HG03097 (cell line): ENCODE measurements around the gene GREB1.

Experiments
- ATAC-seq: cut with Tn5 transposase; IDR thresholded peaks from one replicate; pipeline ENCODE4 v1.9.1; 2021; ENCODE audit not compliant: unreplicated experiment, low FRiP score

GREB1 gene

GRCh38 chr2:11592671-11593574 lies 59.1 kb downstream of the GREB1 start:
- no peak for ATAC-seq

GRCh38 chr2:11596801-11597200 lies 63.0 kb downstream of the GREB1 start:
- ATAC-seq, result no peak

- ATAC-seq, result no peak
Observed at GRCh38 chr2:11597538-11598225, 63.8 kb downstream of the GREB1 start.

GRCh38 chr2:11598228-11598731 lies 64.4 kb downstream of the GREB1 start:
- ATAC-seq, result no peak

- ATAC-seq, result no peak
Observed at GRCh38 chr2:11602563-11603204, 68.8 kb downstream of the GREB1 start.

- ATAC-seq, result no peak
Observed at GRCh38 chr2:11610624-11611242, 76.9 kb downstream of the GREB1 start.

- no peak for ATAC-seq
Observed at GRCh38 chr2:11611251-11611650, 77.4 kb downstream of the GREB1 start.

GRCh38 chr2:11612553-11613215 lies 78.8 kb downstream of the GREB1 start:
- no peak for ATAC-seq

- no peak for ATAC-seq
Observed at GRCh38 chr2:11613297-11613696, 79.5 kb downstream of the GREB1 start.

GRCh38 chr2:11615209-11615608 lies 81.4 kb downstream of the GREB1 start:
- ATAC-seq, result no peak

- ATAC-seq, result no peak
Observed at GRCh38 chr2:11616097-11616687, 82.3 kb downstream of the GREB1 start.

- no peak for ATAC-seq
Observed at GRCh38 chr2:11616851-11617415, 83.1 kb downstream of the GREB1 start.

GRCh38 chr2:11617527-11617926 lies 83.7 kb downstream of the GREB1 start:
- ATAC-seq, result no peak

GRCh38 chr2:11617984-11618707 lies 84.3 kb downstream of the GREB1 start:
- ATAC-seq, result no peak

- no peak for ATAC-seq
Observed at GRCh38 chr2:11618708-11619062, 84.8 kb downstream of the GREB1 start.

GRCh38 chr2:11621410-11621809 lies 87.6 kb downstream of the GREB1 start:
- no peak for ATAC-seq

- ATAC-seq, result no peak
Observed at GRCh38 chr2:11622611-11623010, 88.8 kb downstream of the GREB1 start.

GRCh38 chr2:11624893-11625292 lies 91.0 kb downstream of the GREB1 start:
- ATAC-seq, result no peak

- ATAC-seq, result no peak
Observed at GRCh38 chr2:11625671-11626070, 91.8 kb downstream of the GREB1 start.
